Spinal cord (tissue), 10 donors: ENCODE results near the gene POTEF. TPM values are rescaled to one million over a fixed set of nuclear protein-coding genes. Genes with fewer than 3 reads are reported as not detected.
"Not testable (repeated sequence)": the region's sequence is repeated elsewhere in the genome, so short reads cannot be mapped to it uniquely, and the experiment has no call there.

Experiments
- DNase-seq, 6 donors: peaks; one replicate each; pipeline versions ENCODE4 v3.0.0 to v3.0.0-alpha.2; 2013 to 2015; ENCODE audit warnings: low spot score in 6 of 6, low read depth in 4 of 6
- H3K27ac ChIP-seq: one replicate; pipeline ENCODE4 v1.5.1; 2013; ENCODE audit warnings: low read depth, low read length, control low read depth
- H3K27me3 ChIP-seq: one replicate; pipeline ENCODE4 v1.6.1; 2013; ENCODE audit warnings: low read length; ENCODE audit not compliant: control insufficient read depth, insufficient read depth
- H3K36me3 ChIP-seq: one replicate; pipeline ENCODE4 v1.6.1; 2013; ENCODE audit warnings: low read length; ENCODE audit not compliant: control insufficient read depth, insufficient read depth
- H3K4me1 ChIP-seq: one replicate; pipeline ENCODE4 v1.6.1; 2013; ENCODE audit warnings: low read length; ENCODE audit not compliant: control insufficient read depth, insufficient read depth
- H3K4me3 ChIP-seq: one replicate; pipeline ENCODE4 v1.5.1; 2013; ENCODE audit warnings: low read depth, low read length, control low read depth
- H3K9me3 ChIP-seq: one replicate; pipeline ENCODE4 v1.6.1; 2013; ENCODE audit warnings: low read length; ENCODE audit not compliant: control insufficient read depth, insufficient read depth
- WGBS: methylation state at CpG from one replicate; pipeline ENCODE4 v1.1.5; 2013; ENCODE audit warnings: missing lambda C conversion rate; ENCODE audit not compliant: insufficient coverage; 5-methylcytosine and 5-hydroxymethylcytosine counted together
- polyA plus RNA-seq, 2 donors: library from polyadenylated mRNA; unstranded; fragments of 120-200 nt; gene quantifications; one replicate each; pipeline ENCODE4 v1.2.1, GENCODE V29; 2013; ENCODE audit not compliant: insufficient read length in 2 of 2
- small RNA-seq: library from RNA; depleted of rRNA; stranded (forward); fragments of <200 nt; gene quantifications from one replicate; pipeline ENCODE3, GENCODE V24; 2014; ENCODE audit warnings: low replicate concordance
- total RNA-seq, 2 donors: library from RNA; depleted of rRNA in 1 of 2; stranded (reverse); fragments of 120-200 nt in 1 of 2; fragments of >200 nt in 1 of 2; gene quantifications; one replicate each; pipeline versions ENCODE4 v1.2.3 to v1.2.4, GENCODE V29; 2013 to 2014
- donor health status: healthy.

The POTEF gene
- total and polyA plus RNA-seq, 4 donors: 0.10 to 0.55 (median 0.27) TPM

DNA sequence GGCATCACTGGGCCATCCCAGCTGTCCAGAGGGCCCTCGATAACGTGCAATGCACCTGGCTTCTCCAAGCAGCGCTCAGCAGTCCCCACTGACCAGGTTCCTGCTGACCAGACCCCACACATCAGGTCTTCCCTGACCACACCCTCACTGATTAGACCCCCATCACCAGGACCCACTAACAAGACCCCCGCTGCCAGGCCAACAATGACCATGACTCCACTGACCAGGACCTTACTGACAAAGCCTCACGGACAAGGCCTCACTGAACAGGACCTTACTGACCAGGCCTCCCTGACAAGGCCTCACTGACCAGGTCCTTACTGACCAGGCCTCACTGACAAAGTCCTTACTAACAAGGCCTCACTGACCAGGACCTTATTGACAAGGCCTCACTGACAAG, 76.6 kb downstream of the POTEF start:
- 100% methylated on average over 4 of the region's 5 CpGs for WGBS
- not testable (repeated sequence) for H3K27ac ChIP-seq, DNase-seq, H3K9me3 ChIP-seq, H3K4me1 ChIP-seq, H3K36me3 ChIP-seq, H3K4me3 ChIP-seq, H3K27me3 ChIP-seq

DNA sequence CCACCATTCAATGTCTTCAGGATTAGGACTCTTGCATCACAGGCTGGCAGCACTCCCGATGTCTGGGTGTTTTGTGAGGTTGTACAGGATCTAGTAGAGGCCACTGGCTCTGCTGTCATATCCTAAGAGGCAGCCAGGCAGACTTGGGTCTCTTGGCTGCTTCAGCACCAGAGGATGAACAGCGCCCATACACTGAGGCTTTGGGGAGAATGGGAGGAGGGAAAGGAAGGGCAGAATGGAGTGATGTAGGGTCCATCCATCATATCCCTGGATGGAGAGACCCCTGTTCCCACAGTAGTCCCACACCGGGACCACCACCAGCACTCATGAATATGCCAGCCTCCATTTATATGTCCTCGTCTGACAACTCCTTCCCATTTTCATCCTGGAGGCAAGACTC, 80.6 kb downstream of the POTEF start:
- H3K4me3 ChIP-seq, DNase-seq, H3K27me3 ChIP-seq, H3K9me3 ChIP-seq, H3K36me3 ChIP-seq, H3K27ac ChIP-seq, H3K4me1 ChIP-seq: not testable (repeated sequence)
- no CpG with 5 or more reads among the region's 4 CpGs for WGBS

DNA sequence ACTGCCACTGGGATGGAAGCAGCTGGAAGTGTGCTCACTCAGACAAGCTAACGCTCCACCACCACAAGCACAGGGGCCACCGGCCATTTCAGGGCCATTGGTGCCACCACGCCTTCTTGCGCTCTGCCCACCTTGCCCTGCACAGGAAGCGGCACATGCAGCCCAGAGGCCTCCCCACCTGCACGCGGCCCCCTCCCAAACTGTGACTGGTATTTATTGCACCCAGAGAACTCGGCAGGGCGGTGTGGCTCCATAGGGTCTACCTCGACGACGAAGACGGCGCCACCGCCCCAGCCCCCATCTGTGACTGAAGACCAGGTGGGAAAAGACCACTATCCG, 90.8 kb downstream of the POTEF start:
- H3K27me3 ChIP-seq, H3K9me3 ChIP-seq, H3K36me3 ChIP-seq, H3K27ac ChIP-seq, H3K4me1 ChIP-seq, DNase-seq, H3K4me3 ChIP-seq: not testable (repeated sequence)
- WGBS: 60% methylated on average over 1 of the region's 16 CpGs

DNA sequence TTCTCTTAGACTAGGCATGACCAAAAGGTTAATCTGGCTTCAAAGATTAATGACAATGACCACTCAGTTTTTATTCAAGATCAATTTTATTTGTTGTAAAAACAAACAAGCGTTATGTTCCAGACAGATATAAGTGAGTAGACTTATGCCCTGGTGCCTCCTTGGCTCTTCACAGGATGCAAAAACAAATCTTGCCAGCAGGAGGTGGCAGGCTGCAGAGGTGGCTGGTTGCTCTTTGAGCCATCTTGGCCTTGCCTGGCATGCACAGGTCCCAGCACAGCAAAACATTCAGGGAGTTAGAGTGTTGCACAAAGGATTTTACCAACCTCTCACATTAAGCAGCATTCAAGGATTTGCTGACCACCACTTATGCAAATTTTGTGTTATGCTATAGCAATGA, 103.1 kb downstream of the POTEF start:
- H3K4me3 ChIP-seq, H3K4me1 ChIP-seq, DNase-seq, H3K9me3 ChIP-seq, H3K27ac ChIP-seq, H3K36me3 ChIP-seq, H3K27me3 ChIP-seq: not testable (repeated sequence)
- WGBS: no CpG with 5 or more reads among the region's 1 CpG

Small RNA genes within 50 kb of the gene (small RNA-seq; reads per million reads assigned to genes)
- gene AC018865.2: not detected
- gene RNU6-1049P: not detected

Other genes with a start within 250 kb of the POTEF start
- 1 to 10 TPM in 1 of 2 donors, under 1 TPM in 1; 0.44 to 1.6 TPM for gene RAB6C, start 149.6 kb downstream of the POTEF start, total RNA-seq
- 1 to 10 TPM; 3.8 to 4.5 TPM for gene RAB6C, start 149.6 kb downstream of the POTEF start, polyA plus RNA-seq
- 10 to 100 TPM in 1 of 2 donors, 1 to 10 TPM in 1; 6.4 to 17.6 TPM for gene CCDC74B, start 15.9 kb upstream of the POTEF start, total RNA-seq
- gene CCDC74B, start 15.9 kb upstream of the POTEF start, polyA plus RNA-seq: 10 to 100 TPM; 20.2 to 23.8 TPM
- gene SMPD4, start 52.4 kb upstream of the POTEF start, total RNA-seq: 10 to 100 TPM; 14.4 to 23.8 TPM
- 10 to 100 TPM; 56.0 to 60.6 TPM for gene SMPD4, start 52.4 kb upstream of the POTEF start, polyA plus RNA-seq
- gene MZT2B, start 53.0 kb upstream of the POTEF start, total RNA-seq: 100 to 1,000 TPM in 1 of 2 donors, 10 to 100 TPM in 1; 58.7 to 256 TPM
- 100 to 1,000 TPM; 240 to 252 TPM for gene MZT2B, start 53.0 kb upstream of the POTEF start, polyA plus RNA-seq
- under 1 TPM in 1 of 2 donors, not detected in 1; 0.11 TPM for gene TUBA3E, start 69.2 kb upstream of the POTEF start, total RNA-seq
- not detected for gene TUBA3E, start 69.2 kb upstream of the POTEF start, polyA plus RNA-seq
- gene IMP4, start 213.7 kb upstream of the POTEF start, total RNA-seq: 10 to 100 TPM; 46.7 to 53.4 TPM
- gene IMP4, start 213.7 kb upstream of the POTEF start, polyA plus RNA-seq: 10 to 100 TPM; 54.8 to 55.1 TPM
- gene PTPN18, start 226.8 kb upstream of the POTEF start, total RNA-seq: 10 to 100 TPM; 18.2 to 21.7 TPM
- gene PTPN18, start 226.8 kb upstream of the POTEF start, polyA plus RNA-seq: 10 to 100 TPM; 30.0 to 37.6 TPM